IMR-90 (cell line): ENCODE data around the gene RHOT2. TPM values are rescaled to one million over a fixed set of nuclear protein-coding genes. Genes with fewer than 3 reads are reported as not detected.

ENCODE experiments used
- polyA plus RNA-seq, 3 experiments: library from polyadenylated mRNA; depleted of rRNA; stranded (reverse); fragments of >200 nt; gene quantifications; 2 replicates each; pipeline ENCODE4 v1.2.3, GENCODE V29; 2012; ENCODE audit warnings: low replicate concordance in 1 of 3
- total RNA-seq: library from RNA; depleted of rRNA; stranded (reverse); fragments of >200 nt; gene quantifications from 2 replicates; pipeline ENCODE4 v1.2.3, GENCODE V29; 2012
- TF ChIP-seq, protein P1 (sequence below): conservative IDR thresholded peaks from 2 replicates; pipeline ENCODE4 v1.5.1; 2012; ENCODE audit warnings: mild to moderate bottlenecking, low read depth, low read length, improper control_type of control experiment

The RHOT2 gene
- total and polyA plus RNA-seq, 2 of the 4 experiments (the other 2 are of a cell fraction): 20.3 to 181 TPM

DNA sequence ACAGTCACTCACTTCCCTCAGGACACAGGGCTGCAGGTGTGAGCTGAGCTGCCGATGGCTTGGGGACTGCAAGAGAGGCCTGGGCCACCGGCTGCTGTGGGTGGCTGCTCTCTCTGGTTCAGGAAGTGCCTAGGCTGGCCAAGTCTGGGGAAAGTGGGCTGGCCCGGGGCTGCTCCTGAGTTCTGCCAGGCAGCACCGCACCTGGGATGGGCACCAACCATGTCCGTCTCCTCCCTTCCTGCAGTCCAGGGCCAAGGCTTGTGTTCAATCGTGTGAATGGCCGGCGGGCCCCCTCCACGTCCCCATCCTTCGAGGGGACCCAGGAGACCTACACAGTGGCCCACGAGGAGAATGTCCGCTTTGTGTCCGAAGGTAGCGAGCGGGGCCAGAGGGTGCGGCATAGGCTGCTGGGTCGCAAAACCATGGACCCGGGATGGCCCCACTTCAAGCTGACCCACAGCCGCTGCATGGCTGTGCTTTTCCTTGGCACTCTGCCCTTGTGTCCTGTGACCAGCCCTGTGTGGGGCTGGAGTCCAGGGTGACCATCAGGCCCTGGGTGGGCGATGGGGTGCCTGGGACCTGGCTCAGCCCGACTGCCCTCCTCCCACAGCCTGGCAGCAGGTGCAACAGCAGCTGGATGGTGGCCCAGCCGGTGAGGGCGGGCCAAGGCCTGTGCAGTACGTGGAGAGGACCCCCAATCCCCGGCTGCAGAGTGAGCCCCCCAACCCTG is 20.6 kb upstream of the RHOT2 start (continued):
- TF ChIP-seq, protein P1, sequence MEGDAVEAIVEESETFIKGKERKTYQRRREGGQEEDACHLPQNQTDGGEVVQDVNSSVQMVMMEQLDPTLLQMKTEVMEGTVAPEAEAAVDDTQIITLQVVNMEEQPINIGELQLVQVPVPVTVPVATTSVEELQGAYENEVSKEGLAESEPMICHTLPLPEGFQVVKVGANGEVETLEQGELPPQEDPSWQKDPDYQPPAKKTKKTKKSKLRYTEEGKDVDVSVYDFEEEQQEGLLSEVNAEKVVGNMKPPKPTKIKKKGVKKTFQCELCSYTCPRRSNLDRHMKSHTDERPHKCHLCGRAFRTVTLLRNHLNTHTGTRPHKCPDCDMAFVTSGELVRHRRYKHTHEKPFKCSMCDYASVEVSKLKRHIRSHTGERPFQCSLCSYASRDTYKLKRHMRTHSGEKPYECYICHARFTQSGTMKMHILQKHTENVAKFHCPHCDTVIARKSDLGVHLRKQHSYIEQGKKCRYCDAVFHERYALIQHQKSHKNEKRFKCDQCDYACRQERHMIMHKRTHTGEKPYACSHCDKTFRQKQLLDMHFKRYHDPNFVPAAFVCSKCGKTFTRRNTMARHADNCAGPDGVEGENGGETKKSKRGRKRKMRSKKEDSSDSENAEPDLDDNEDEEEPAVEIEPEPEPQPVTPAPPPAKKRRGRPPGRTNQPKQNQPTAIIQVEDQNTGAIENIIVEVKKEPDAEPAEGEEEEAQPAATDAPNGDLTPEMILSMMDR: no peak
